GM12873 (cell line): ENCODE results near the gene ERRFI1.

Source experiments
- TF ChIP-seq, protein P1 (sequence below): IDR thresholded peaks from 2 replicates; pipeline ENCODE4 v1.5.1; 2012; ENCODE audit warnings: low read depth, mild to moderate bottlenecking, moderate library complexity, low read length, control low read depth; ENCODE audit not compliant: insufficient read depth; ENCODE audit errors: missing control alignments

The ERRFI1 gene

DNA sequence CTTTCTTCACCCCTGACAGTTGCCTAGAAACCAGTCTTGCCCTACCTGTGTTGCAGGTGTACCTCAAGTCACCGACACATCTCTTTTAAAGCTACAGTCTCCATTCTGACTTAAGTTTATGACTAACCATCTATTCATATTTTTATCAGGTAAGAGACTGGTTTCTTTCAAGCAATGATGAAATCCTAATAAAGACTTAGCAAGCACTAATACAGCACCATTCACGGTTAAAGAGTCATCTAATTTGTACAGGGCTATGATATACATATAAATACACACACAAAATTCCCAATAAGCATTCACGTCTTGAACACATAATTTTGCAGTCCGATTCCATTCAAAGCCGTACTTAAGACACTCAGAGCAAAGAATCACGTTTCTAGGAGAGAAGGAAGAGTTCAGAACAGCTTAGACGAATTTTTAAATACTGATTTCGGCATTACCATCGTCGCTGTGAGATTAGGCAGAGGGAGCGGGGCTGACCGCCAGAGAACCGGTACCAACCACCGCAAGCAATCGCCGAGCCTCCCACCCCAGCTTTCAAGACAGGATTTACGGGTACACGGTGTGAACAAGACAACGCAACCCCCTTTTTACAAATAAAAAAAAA is 943 bp downstream of the ERRFI1 start:
- TF ChIP-seq, protein P1, sequence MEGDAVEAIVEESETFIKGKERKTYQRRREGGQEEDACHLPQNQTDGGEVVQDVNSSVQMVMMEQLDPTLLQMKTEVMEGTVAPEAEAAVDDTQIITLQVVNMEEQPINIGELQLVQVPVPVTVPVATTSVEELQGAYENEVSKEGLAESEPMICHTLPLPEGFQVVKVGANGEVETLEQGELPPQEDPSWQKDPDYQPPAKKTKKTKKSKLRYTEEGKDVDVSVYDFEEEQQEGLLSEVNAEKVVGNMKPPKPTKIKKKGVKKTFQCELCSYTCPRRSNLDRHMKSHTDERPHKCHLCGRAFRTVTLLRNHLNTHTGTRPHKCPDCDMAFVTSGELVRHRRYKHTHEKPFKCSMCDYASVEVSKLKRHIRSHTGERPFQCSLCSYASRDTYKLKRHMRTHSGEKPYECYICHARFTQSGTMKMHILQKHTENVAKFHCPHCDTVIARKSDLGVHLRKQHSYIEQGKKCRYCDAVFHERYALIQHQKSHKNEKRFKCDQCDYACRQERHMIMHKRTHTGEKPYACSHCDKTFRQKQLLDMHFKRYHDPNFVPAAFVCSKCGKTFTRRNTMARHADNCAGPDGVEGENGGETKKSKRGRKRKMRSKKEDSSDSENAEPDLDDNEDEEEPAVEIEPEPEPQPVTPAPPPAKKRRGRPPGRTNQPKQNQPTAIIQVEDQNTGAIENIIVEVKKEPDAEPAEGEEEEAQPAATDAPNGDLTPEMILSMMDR, result no peak

DNA sequence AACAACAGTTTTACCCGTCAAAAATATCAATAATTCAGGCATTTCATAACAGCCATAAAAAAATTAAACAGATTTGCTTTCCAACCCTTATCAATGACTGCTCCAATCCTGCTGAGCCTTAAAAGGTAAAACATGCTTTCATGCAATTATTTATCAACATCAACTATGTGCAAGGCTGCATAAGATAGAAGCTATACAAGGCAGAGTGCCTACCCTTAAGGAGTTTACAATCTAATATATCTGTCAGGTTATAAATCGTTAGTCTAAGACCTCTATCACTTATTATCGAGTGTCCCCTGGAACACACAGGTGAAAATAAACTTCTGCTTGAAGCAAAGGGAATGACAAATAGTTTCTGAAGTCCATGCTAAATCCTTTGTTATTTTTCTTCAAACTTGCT is 1.8 kb downstream of the ERRFI1 start:
- TF ChIP-seq, protein P1, result no peak

- TF ChIP-seq, protein P1, result no peak
Measured at GRCh38 chr1:8023995-8024313, 2.2 kb downstream of the ERRFI1 start.

GRCh38 chr1:8023287-8023994 is 2.7 kb downstream of the ERRFI1 start:
- TF ChIP-seq, protein P1, result no peak

DNA sequence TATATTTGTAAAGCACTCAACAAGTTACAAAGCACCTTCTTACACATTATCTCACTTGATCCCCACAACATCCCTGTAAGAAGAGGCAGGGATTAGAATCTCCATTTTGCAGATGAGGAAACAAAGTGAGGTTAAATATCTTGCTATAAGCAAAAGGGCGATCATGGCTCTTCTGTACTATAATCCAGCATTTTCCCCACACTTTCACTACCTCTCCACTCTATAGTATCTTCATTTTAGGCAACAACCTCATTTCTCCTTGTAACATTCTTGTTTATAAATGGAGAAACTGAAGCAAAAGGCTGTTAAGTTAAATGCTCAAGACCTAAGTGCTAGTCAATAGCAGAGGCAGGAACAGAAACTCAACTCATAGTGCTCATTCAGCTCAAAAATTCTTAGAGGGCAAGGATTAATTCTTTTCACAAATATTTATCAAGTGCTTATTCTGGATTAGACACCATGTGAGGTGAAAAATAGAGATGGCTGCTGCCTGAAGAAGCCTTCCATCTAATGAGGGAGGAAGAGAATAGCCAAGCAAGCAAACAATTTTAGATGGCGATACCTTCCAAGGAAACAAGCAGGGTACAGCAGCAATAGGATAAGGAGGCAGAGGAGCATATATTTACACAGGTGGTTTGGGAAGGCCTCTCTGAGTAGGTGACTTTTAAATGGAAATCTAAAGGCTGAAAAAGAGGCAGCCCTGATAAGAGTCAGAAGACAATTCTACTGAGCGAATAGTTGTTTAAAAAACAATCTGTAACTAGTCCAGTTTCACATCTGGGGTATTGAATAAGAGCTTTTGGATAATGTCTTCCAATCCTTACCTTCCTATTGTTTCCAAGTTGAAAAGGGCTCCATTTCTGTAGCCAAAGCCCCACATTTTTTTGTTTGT is 3.5 kb downstream of the ERRFI1 start:
- TF ChIP-seq, protein P1, result no peak

DNA sequence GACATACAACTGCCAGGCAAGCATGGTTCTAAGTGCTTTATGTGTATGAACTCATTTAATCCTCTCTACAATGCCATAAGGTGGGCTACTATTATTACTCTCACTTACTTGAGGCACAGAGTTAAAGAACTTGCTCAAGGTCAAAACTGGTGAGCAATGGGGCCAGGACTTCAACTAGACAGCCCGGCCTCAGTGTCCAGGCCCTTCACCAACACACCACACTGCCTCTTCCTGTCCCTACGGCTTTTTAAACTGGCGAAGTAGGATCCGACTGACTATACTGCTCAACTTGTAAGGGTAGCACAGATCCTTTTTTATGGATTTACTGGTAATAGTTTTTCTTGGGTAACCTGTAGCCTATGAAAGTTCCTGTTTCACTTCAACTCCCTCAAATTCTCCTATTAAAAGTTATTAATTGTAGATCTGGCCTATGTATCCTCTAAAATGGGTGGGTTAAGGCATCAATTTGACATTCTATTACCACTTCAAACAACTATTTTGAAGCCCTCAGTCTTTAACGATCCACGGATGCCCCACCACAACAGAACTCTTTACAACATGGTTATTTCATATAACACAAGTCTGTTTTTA is 4.3 kb downstream of the ERRFI1 start:
- TF ChIP-seq, protein P1, result no peak

DNA sequence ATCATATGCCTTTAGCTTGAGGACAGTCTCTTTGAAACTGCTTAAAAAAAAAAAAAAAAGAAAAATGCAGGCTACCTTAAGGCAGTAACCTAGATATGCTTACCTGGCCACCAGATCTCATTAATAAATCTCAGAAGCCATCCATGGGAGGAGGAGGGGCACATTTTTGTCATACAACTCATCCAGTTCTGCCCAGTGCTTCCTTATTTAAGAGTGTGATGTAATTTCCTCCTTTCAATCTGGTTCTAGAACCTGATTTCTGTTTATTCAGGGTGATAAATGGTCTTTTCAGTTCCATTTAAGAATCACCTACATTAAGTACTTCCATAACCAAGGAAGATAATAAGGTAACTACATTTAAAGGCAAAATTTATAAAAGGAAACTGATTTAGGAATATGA is 6.1 kb downstream of the ERRFI1 start:
- TF ChIP-seq, protein P1, result no peak
